Fibroblast of peridontal ligament (primary cell): ENCODE measurements around the gene SMIM35.
"Not testable (repeated sequence)": the region's sequence is repeated elsewhere in the genome, so short reads cannot be mapped to it uniquely, and the experiment has no call there.

Experiments
- DNase-seq: peaks from one replicate; pipeline ENCODE4 v3.0.0-alpha.2; 2010; ENCODE audit errors: extremely low read depth

The SMIM35 gene

DNA sequence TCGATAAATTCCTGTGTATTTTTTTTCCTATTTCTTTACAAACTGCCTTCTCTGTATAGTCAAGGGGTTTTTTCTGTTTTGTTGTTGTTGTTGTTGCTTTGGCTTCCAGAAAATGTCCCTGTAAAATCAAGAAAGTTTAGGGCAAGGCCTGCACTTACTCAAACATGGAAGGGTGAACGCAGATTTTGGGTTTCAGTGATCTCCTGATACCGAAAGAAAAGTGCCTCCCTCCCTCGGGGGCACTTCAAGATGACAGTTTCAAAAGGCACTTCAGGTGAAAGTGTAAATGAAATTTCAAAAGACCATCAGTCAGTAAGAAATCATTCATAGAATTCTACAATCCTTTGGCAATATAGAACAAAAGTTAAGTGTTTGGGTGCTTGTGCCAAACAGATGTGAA is 53.3 kb downstream of the SMIM35 start:
- DNase-seq: no peak

DNA sequence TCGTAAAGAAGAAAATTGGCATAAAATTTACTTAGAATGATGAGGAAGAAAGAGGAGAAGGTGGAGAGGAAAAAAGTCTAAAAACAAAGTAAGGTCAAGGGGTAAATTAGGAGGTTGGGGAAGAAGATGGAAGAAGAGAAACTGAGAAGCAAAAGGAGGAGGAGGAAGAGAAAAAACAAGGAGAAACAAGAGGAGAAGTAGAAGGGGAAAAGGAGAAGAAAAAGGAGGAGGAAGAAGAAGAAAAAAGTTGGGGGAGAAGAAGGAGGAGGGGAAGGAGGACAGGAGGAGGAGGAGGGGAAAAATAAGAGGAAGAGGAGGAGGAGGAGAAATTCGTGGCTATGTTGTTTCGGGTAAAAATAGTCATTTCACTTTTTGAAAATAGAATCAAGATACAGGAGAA is 58.1 kb downstream of the SMIM35 start:
- DNase-seq: no peak

DNA sequence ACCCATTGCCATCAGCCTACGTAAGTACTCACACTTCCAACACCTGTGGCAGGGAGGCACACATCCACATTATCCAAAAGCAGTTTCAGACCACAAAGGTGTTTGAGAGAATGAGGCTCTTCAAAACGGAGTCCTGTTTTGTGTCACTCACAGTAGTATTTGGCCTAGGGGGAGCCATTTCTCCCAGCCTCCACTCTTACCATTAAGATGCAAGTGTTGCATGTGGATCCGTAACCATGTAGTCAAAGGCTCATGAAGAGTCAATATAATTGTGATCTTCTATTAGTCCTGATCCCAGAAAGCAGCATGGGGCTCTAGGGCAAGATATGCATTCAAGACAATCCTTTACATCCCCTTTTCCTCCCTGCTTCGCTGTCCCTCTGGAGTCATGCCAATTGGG is 59.1 kb downstream of the SMIM35 start:
- no peak for DNase-seq

DNA sequence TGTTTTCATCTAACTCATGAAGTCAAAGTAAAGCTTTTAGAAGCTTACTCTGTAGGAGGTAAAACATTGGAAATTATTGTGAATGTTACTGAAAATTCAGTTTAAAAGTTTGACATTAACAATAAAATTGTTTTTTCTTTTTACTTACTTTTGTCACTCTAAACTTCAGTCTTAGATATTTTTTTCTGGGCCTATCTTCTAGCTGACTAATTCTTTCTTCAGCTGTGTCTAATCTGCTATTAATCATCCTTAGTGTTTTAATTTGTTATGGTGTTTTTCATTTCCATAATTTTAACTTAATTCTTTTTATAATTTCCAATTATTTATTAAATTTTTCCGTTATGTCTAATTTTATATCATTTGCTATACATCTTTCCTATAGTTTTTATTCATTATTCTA is 65.6 kb downstream of the SMIM35 start:
- no peak for DNase-seq

DNA sequence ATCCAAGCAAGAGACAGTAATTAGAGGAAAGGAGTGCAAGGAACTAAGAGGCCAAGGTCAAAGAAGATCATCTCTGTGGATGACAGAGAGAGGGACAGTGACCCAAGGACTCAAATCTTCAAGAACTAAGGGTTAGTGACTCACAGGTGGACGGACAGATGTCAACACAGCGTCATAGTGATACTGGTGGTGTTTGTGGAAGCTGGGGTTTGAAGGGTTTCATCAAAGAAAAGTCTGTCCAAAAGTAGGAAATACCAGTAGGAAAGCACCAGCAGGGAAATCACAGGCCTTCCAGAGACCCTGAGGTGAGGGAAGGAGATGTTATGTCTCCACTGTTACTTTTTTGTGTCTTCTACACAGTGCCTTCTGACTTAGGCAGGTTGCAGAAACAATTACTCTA is 68.4 kb downstream of the SMIM35 start:
- no peak for DNase-seq

DNA sequence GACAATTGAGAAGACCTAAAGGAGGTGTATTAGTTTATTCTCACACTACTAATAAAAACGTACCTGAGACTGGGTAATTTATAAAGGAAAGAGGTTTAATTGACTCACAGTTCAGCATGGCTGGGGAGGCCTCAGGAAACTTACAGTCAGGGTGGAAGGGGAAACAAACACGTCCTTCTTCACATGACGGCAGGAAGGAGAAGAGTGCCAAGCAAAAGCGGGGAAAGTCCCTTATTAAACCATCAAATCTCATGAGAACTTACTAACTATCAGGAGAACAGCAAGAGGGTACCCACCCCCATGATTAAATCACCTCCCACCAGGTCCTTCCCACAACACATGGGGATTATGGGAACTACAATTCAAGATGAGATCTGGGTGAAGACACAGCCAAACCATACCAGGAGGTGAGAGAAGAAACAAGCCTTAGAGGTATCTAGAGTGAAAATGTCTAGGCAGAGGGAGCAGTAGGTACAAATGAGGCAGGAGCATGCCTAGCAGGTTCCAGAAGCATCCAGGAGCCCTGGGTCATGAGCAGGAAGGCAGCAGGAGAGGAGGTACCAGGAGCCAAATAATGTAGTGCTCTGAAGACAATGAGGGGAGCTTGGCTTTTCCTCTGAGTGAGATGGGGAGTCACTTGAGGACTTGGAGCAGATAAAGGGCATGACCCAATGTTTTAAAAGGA is 69.0 kb downstream of the SMIM35 start:
- DNase-seq: no peak

DNA sequence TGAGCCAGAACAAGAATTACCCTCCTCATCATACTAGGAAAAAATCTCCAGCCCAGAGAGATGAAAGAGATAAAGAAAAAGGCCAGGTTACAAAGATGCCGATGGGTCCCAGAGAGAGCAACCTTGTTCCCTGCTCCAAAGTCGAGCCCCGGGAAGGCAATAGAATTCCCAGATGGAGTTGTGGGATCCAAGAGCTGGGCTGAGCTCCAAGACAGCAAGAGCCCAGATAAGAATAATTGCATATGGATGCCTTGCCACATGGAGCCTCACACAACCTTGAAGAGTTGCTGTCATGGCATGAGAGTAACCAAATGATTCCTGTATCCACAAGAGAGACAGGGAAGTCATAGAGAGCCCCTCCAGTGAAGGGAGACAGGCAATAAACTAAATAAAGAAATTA is 69.7 kb downstream of the SMIM35 start:
- DNase-seq: no peak

DNA sequence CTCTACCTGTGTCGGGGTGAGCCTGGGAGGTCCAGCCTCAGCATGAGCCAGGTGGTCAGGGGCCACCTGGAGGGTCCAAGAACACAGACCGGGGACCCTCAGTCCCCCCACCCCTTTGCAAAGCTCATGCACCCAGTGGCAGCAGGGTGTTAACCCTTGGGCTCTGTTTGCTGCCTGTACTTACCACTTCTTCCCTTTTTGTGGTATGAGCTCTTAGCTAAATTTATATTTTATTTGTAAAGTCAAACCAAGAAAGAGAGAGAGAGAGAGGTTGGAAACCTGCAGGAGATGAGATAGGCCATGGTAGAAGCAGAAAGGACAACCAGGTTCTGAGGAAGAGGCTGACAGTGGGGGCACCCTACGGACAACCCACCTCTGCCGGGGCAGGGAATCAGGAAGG is 70.7 kb downstream of the SMIM35 start:
- no peak for DNase-seq

DNA sequence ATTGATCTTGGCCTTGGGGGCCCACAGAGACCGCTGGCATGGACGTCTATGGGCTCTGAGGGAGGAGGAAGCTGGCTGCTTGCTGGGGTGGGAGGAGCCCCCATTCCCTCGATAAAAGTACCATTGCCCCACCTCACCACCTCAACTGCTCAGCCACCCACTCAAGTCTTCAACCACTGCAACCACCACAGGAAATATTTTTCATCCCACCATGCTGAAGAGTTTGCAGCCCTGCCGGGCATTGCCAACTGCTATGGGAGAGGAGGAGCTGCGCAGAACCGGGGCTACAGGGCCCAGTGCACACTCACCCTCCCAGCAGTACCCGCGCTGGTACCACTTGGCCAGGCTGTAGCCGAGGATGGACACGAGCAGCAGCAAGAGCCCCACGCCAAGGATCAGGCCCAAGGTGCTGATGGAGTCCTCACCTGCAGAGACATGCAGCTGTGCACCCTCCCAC is 71.3 kb downstream of the SMIM35 start:
- DNase-seq: no peak

DNA sequence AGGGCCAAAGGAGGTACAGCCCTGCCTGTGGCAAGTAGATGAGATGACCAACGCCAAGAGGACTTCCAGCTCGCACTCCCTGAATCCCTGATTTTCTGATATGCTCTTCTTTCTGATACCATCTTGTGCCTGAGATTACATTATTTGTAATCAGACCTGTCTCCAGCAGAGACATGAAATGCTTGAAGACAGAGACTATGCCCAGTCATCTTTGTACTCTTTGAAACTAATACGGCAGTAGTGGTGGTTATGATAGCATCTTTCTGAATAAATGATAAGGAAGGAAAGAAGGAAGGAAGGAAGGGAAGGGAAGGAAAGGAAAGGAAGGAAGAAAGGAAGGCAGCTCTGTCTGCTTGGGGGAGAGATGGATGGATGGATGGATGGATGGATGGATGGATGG is 72.7 kb downstream of the SMIM35 start:
- DNase-seq: no peak

DNA sequence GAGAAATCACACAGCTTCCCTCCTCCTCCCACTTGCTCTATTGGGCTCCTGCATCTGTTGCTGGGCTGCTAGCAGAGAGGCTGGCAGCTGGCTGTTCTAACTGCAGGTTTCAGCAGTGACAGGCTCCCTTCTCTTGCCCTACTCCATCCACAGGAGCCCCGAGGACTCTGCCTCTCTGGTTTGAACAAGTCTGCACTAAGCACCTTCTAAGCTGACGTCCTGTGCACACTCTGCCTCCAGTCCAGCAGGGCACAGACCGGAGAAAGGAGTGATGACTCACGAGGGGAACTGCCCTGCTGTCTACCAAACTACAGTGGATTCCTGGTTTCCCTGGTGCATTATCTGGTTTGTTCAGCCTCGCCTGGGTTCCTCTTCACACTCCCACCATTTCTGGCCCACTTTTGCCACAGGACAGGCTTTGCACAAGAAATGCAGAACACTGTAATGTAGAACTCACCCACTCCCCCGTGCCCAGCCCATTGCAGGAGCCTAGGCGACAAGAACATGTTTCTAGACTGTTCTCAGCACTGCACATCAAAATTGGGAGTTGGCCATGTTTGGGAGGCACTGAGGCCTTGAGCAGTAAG is 74.6 kb downstream of the SMIM35 start:
- DNase-seq: no peak

DNA sequence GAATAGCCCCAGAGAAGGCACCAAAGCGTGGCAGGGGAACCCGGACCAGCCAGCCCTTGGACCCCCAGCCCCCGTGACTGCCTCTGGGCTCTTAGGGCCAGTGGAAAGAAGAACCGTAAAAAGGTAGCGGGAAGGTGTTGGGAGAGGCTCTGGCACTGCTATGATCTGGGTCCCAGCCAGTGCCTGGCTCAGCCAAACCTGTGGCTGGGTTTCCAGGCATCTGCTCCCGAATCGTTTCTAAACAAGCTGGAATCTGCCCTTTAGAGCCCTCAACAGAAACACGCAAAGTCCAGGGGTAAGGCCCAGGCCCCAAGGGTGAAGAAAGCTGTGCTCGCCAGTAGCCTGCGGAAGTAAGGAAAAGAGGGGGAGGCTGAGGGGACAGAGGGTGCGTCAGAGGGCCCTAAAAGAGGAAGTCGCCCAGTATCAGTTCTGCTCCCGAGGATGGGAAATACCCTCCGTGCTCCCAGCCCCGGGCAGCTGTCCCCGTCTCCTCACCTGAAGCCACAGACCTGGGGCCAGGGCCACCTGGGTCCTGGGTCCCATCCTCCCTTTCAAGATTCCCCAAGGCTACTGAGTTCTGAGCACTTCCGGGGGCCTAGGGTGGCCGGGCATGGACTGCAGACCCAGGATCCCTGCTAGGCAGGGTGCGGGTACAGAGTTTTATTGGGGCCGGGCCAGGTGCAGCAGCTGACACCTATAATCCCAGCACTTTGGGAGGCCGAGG is 75.9 kb downstream of the SMIM35 start:
- DNase-seq: no peak

DNA sequence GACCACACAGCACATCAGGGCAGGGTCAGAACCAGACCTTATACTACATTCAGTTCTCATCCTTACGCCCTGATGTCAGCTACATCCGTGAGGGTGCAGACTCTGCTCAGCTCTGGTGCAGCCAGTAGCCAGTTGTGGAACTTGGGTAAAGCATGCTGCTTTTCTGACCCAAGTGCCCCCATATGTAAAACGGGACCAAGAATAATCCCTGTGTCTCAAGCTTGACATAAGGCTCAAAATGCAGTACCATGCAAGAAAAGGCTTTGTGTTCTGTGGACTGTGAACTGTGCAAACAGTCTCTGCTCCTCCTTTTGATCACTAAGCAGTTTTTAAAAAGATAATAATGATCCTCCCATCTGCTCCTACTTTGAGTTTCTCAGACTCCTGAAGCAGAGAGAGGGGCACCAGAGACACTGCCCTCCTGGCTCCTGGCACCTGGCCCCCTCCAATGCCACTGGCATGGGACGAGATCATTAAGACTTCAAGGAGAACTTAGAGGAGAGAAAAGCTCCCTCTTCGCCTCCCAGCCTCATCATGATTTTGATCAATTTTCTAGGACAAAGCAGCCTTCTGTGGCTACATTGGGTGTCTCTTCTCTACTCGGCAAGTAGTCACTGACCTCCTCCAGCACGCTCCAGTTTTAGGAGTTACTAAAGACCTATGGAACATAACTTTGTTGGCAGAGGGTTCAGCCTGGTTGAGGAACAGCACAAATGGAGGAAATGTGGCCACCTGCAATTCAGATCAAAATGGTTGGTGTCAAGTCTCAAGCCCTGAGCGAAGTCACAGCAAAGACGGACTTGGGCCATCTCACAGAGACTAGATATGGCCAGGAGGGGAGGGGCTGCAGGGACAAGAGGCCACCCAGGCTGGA is 76.7 kb downstream of the SMIM35 start:
- DNase-seq: no peak

DNA sequence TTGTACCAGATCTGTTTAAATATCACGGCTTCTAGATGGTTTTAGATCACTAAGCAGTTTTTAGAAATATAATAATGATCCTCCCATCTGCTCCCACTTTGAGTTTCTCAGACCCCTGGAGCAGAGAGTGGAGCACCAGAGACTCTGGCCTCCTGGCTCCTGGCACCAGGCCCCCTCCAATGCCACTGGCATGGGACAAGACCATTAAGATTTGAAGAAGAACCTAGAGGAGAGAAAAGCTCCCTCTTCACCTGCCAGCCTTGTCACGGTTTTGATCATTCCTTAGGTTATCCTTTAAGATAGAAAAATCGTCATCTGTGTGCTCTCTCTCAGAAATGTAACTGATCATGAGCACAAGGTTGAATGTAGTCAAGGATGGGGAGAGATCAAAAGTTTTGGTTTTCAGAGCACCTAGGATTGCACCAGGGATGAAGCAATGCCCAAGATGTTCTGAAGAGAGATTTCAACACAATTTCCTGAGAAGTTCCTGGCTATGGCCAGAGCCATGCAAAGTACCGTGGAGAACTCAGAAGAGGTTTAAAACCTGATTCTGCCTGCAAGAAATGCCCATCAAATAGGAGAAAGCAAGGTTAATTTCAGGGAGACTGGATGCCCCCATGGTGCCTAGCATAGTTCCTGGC is 78.4 kb downstream of the SMIM35 start:
- DNase-seq: no peak

DNA sequence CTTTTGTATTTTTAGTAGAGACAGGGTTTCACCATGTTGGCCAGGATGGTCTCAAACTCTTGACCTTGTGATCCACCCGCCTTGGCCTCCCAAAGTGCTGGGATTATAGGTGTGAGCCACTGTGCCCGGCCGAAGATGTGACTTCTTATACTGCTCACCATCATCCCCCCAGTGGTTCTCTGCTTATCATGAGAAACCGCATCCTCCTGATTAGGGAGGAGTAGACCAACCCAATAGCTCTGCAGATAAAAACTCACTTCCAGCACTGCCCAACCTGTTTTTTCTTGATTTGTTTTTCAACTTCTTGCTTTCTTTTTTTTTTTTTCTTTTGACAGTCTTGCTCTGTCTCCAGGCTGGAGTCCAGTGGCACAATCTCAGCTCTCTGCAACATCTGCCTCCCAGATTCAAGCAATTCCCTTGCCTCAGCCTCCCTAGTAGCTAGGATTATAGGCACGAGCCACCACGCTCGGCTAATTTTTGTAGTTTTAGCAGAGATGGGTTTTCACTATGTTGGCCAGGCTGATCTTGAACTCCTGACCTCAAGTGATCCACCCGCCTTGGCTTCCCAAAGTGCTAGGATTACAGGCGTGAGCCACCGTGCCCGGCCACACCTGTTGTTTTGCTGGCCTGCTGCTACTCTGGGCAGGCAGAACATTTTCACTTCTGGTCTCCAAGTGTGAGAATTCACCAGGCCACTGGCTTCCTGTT is 79.0 kb downstream of the SMIM35 start:
- DNase-seq: not testable (repeated sequence)

DNA sequence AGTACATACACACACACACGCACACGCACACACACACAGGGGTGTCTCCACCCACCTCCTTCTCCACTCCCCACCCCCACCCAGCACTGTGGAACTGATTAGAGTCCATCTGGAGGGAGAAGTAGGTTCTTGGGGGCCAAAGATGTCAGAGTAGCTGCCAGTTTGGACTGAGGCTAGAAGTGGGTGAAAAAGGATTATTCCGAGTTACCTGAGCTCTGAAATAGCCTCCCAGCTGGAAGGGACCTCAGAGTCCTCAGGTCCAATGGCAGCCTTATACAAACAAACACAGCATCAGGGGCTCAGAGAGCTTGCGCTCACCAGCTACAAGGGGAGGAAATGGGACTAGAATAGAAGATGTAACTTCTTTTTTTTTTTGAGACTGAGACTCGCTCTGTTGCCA is 79.7 kb downstream of the SMIM35 start:
- no peak for DNase-seq

DNA sequence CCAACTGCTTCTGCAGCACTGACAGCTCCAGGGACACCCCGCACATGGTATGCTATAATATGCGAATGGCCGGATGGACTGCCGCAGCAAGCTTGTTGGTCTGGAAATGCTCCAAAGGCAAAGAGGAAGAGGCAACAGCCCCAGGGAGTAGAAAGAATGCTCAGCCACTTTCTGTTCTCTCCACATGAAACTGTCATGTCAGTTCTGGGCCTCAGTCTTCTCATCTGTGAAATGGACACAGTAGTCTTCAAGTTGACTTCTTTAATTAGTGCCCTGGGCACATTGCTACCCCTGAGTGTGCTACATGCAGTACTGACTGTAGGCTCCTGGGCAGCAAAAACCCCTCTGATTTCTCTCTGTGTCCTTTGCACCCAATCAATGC is 80.6 kb downstream of the SMIM35 start:
- DNase-seq: no peak

DNA sequence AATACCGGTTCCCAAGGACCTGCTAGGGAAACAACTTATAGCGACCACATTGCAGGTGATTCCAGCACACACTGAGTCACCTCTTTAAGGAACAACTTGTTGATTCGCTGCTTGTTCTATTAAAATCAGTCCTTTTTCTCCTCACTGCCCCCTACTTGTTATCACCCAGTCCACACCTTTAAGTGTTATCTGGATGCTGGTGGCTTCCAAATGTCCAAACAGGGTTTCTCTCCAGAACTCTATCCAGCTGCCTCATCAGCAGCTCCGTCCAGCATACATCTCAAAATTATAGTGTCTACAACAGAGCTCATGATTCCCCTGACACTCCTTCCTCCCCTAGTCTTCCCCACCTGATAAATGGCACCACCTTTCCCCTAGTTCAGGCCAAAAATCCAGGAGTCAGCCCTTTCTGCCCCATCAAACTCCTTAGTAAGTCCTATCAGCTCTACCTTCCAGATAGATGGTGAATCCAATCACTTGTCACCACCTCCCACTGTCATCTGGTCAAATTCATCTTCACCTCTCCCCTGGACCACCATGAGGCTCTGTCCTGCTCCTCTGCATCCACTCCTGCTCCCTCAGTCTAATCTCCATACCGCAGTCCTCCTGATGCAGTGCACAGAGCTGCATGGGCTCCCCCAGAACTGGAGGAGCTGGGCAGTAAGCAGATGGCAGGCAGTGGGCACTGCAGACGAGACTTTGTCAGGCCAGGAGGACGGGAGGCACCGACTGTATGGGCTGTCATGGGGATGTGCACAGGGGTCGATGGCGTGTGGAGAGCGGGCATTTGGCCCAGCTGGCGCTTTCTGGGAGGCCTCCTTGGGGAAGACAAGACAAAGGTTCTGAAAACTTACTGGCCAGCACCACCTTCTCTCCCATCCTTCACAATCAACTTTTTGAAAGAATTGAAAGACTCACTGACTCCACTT is 81.3 kb downstream of the SMIM35 start:
- no peak for DNase-seq

DNA sequence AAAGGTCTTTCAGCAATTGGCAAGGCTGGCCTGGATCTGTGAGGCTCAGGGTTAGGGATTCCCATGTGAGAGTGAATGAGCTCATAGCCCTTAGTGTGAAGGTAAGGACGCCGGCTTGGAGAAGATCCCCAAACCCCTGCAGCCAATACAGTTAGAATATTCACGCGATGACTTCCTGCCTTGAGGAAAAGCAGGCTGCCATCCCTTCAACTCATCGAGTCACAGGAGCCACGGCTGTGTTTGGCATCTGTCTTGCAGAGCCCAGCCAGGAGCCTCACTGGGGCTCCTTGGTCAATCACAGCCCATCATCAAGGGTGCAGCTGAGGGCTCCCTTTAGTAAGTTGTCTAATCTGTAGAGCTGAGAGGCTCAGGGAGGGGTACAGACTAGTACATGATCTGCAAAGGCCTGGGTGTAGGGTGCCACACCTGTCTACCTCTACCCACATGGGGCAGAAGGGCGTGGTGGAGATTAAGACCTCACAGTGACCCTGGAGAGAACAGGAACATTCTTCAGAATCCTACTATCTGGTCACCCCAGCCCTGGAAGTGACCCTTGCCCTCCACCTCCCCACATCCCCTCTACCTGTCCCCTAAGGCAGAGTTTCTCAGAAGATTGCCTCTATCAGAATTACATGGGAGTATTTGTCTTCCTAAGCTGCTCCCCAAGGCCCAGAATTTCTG is 82.1 kb downstream of the SMIM35 start:
- DNase-seq: no peak
